Measurements from ENCODE around the gene SPINT2.

SPINT2 gene

DNA sequence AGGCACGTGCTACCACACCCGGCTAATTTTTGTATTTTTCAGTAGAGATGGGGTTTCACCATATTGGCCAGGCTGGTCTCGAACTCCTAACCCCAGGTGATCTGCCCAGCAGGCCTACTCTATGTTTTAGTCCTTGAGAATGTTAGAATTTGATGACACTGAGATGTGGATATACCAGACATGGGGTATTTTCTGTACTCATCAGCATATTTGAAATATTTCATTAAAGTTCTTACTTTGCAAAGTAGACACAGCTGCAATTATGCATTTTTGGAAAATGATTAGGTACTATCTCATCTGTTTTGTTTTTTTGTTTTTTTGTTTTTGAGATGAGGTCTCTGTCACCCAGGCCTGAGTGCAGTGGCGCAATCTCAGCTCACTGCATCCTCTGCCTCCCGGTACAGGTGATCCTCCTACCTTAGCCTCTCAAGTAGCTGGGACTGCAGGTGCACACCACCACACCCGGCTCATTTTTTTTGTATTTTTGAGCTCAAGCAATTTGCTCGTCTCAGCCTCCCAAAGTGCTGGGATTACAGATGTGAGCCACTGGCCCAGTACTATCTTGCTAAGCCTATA lies 12.7 kb downstream of the SPINT2 start:
- DNase-seq (ENCODE audit: insufficient read length), result no peak
- no peak for TF ChIP-seq TAF1 (IDR thresholded peaks at IDR 0.05; ENCODE audit: borderline replicate concordance, low read depth, low read length)
- no peak for TF ChIP-seq POLR2A (IDR thresholded peaks at IDR 0.05; ENCODE audit: low read depth, low read length)
- no peak for TF ChIP-seq POLR2AphosphoS5 (IDR thresholded peaks at IDR 0.05; ENCODE audit: low read depth, low read length)
- no peak for FAIRE-seq

DNA sequence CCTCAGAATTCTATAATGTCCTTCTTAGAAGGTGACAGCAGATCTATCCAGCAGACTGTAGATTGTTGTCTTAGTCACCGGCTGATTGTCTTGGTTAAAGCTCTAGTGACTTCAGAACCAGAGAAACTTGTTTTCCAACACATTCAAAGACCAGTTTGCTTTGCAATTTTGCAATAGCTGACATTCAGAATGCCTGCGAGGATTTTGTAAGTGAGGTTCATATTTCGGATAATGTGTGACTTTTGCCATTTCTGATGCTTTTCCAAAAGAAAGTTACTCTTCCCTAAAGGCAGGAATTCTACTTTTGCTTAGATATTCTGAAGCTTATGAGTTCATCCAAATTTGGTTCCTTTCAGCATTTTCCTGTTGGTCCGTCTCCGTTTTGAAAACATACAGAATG lies 13.2 kb downstream of the SPINT2 start:
- TF ChIP-seq POLR2A (IDR thresholded peaks at IDR 0.05; ENCODE audit: low read depth, low read length) (no peak), POLR2AphosphoS5 (IDR thresholded peaks at IDR 0.05; ENCODE audit: low read depth, low read length) (no peak), TAF1 (IDR thresholded peaks at IDR 0.05; ENCODE audit: borderline replicate concordance, low read depth, low read length) (no peak)
- no peak for DNase-seq (ENCODE audit: insufficient read length)
- no peak for FAIRE-seq

DNA sequence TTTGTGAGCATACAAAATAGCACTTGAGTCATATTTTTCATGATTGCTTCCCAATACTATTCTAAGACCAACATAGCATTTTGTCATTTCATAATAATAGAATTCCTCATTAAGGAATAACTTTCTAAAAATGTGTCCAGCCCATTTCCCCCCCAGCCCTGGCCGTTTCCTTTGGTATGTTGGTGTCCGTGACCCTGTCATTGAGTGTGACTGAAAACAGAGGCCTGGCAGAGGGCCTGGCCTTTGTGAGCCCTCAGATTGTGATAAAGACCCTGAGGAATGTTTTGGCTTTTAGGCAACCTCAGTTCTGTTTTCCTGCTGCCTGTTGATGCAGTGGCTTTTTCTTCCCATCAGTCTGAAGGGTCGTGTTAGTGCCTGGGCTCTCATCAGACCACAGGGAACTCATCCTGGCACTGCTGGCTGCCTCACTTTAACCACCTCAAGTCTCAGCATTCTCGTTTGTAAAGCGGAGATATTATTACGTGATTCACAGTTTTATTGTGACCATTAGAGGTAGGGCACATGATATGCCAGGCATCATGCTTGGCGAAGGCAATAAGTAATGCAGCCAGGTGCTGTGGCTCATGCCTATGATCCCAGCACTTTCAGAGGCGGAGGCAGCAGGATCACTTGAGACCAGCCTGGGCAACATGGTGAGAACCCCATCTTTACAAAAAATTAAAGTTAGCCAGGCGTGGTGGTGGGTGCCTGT lies 13.8 kb downstream of the SPINT2 start:
- TF ChIP-seq POLR2AphosphoS5 (IDR thresholded peaks at IDR 0.05; ENCODE audit: low read depth, low read length) (no peak), TAF1 (IDR thresholded peaks at IDR 0.05; ENCODE audit: borderline replicate concordance, low read depth, low read length) (no peak), POLR2A (IDR thresholded peaks at IDR 0.05; ENCODE audit: low read depth, low read length) (no peak)
- no peak for DNase-seq (ENCODE audit: insufficient read length)
- no peak for FAIRE-seq

DNA sequence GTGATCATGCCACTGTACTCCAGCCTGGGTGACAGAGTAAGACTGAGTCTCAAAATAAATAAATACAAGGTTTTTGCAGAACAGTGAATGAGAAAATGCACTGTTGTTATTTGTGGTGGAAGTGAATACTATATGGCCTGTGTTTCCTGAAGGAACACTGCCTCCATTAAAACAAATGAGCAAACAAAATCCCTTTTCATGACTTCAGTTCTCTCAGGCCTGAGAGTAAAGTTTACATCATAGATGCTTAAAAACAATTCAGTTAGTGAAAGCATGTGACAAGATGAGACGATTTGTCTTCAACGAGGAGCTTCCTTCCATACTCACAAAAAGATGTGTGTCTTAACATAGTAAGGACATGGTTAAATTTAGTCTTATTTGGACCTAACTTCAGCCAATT lies 14.4 kb downstream of the SPINT2 start:
- DNase-seq (ENCODE audit: insufficient read length) (no peak), FAIRE-seq (no peak)
- TF ChIP-seq POLR2A (IDR thresholded peaks at IDR 0.05; ENCODE audit: low read depth, low read length), result no peak
- no peak for TF ChIP-seq POLR2AphosphoS5 (IDR thresholded peaks at IDR 0.05; ENCODE audit: low read depth, low read length)
- no peak for TF ChIP-seq TAF1 (IDR thresholded peaks at IDR 0.05; ENCODE audit: borderline replicate concordance, low read depth, low read length)

DNA sequence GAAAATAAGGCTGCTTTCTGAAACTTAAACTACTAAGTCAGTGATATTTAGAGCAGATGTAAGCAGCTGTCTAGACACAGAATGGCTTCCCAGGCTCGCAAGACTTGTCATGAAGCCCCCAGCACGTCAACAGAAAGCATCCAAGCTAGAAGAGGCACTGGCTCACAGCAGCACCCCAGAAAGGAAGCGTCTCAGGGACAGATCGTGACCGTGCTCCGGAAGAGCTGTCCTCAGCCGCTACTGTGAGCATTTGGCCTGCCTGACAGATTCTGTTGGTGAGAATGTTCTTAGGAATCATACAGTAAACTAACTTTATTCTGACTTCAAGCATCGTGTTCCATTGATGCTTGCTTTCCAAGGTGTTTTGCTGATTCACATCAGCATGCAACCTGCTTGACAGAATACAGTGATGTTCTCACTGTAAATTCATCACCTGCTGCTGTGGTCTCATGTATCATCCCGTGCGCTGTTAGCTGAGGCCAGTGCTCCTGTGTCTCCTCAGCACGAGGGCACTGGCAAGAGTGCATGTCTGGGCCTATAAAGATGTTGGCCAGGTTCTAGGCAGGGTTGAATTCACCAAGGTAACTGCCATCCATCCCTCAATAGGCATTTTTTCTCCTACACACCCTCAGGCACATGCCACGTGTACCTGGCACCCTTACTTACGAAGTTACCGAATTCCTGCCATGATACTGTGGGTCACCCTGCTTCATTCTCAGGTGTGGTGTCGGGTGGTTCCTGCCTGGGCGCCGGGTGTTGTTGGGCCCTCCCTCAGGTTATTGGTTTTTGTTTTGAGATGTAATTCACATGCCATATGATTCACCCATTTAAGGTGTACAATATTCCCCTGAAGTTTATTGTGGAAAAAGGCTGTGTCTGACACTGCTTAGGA lies 15.9 kb downstream of the SPINT2 start:
- FAIRE-seq (no peak), DNase-seq (ENCODE audit: insufficient read length) (no peak)
- no peak for TF ChIP-seq POLR2AphosphoS5 (IDR thresholded peaks at IDR 0.05; ENCODE audit: low read depth, low read length)
- no peak for TF ChIP-seq POLR2A (IDR thresholded peaks at IDR 0.05; ENCODE audit: low read depth, low read length)
- no peak for TF ChIP-seq TAF1 (IDR thresholded peaks at IDR 0.05; ENCODE audit: borderline replicate concordance, low read depth, low read length)

DNA sequence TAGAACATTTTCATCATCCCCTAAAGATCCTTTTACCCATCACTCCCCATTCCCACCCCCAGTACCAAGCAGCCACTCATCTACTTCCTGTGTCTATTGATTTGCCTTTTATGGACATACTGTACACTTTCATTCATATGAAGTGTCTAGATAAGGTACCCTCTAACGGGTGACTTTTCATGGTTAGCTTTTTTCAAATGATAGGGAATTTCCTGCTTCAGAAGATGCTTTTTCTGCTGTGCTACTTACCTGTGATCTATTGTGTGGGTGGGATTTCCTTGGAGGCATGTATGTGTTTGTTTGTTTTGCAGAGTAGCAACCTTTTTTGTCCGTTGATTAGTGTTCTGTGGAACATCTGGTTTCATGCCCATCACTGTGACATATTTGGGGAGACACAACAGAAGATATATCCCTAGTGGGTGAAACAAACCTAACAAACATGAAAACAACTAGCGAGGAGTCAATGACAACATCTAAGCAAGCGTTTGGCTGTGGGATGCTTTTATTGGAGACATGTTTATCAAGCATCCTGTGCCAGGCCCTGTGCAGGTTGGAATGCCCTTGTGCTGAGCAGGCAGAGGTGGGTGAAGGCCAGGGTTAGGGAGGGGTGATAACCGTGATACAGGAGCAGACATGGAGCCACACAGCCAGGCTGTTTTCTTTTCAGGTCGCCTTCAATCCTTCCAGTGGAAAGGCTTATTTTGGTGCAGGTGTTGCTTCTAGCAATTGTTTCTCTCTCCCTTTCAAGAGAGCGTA lies 17.6 kb downstream of the SPINT2 start:
- TF ChIP-seq POLR2AphosphoS5 (IDR thresholded peaks at IDR 0.05; ENCODE audit: low read depth, low read length) (no peak), POLR2A (IDR thresholded peaks at IDR 0.05; ENCODE audit: low read depth, low read length) (no peak), TAF1 (IDR thresholded peaks at IDR 0.05; ENCODE audit: borderline replicate concordance, low read depth, low read length) (no peak)
- DNase-seq (ENCODE audit: insufficient read length) (no peak), FAIRE-seq (peak; percentile 76)

DNA sequence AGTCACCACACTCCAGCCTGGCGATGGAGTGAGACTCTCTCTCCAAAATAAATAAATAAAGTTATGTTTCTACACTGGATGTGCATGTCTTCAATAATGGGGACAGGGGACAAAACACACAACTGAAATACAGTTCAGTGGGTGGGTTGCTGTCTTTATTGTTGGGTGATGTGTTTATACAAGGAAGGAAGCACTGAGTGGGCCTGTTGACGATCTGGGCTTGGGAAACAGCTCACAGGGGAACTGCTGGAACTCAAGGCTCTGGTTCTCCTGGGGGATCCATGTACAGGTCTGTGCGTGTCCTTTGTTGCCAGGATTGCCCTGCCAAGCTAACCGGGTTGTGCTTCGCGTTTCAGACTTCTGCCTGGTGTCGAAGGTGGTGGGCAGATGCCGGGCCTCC lies 18.9 kb downstream of the SPINT2 start:
- no peak for FAIRE-seq
- TF ChIP-seq POLR2A (IDR thresholded peaks at IDR 0.05; ENCODE audit: low read depth, low read length) (no peak), TAF1 (IDR thresholded peaks at IDR 0.05; ENCODE audit: borderline replicate concordance, low read depth, low read length) (no peak), POLR2AphosphoS5 (IDR thresholded peaks at IDR 0.05; ENCODE audit: low read depth, low read length) (no peak)
- no peak for DNase-seq (ENCODE audit: insufficient read length)

DNA sequence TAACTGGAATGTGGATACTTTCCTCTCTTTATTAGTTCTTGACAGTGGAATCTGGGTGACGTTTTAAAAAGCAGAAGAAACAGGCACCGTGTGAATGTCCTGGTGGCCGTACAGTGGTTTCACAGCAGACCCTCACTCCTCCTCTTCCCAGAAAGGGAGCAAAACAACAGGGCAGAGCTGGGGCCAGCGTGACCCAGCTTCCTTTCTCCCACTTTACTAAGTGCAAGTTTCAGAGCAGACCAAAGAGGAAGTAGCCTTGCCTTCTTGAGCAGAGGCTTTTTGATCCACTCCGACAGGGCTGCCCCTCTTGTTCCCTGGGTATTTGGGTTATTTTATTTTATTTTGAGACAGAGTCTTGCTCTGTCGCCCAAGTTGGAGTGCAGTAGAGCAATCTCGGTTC lies 20.0 kb downstream of the SPINT2 start:
- FAIRE-seq (no peak), DNase-seq (ENCODE audit: insufficient read length) (no peak)
- TF ChIP-seq POLR2A (IDR thresholded peaks at IDR 0.05; ENCODE audit: low read depth, low read length), result no peak
- TF ChIP-seq POLR2AphosphoS5 (IDR thresholded peaks at IDR 0.05; ENCODE audit: low read depth, low read length), result no peak
- TF ChIP-seq TAF1 (IDR thresholded peaks at IDR 0.05; ENCODE audit: borderline replicate concordance, low read depth, low read length), result no peak

DNA sequence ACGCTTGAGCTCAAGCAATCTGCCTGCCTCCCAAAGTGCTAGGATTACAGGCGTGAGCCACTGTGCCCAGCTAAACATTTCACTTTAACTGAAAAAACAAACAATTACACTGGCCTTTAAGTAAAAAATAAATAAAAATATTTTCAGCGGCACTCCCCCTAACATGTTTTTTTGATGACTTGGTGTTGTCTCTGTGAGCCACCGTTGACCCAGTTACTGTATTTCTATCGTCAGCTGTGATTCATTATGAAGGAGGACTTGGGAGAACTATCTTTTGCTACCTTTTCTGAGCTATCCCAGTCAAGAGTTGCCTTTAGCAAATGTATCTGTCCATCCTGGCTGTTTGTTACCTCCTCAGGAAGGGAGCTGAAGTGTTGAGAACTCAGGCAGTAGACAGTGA lies 21.2 kb downstream of the SPINT2 start:
- FAIRE-seq (no peak), DNase-seq (ENCODE audit: insufficient read length) (no peak)
- TF ChIP-seq POLR2AphosphoS5 (IDR thresholded peaks at IDR 0.05; ENCODE audit: low read depth, low read length) (no peak), POLR2A (IDR thresholded peaks at IDR 0.05; ENCODE audit: low read depth, low read length) (no peak), TAF1 (IDR thresholded peaks at IDR 0.05; ENCODE audit: borderline replicate concordance, low read depth, low read length) (no peak)

DNA sequence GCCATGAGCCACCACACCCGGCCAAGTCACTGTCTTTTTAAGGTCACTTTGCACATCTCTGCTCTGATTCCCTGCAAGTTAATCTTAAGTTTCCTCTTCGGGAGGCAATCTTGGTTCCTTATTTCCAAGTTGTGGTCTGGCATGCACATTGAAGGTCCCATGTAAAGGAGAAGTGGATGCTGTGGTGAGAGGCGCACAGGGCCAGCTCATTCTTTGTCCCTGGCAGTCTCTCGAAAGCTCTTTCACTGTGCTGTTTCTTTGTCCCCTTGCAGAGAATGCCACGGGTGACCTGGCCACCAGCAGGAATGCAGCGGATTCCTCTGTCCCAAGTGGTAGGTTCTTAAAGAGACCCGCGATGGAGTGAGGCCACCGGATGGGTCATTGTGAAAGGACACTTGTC lies 23.2 kb downstream of the SPINT2 start:
- DNase-seq (ENCODE audit: insufficient read length) (no peak), FAIRE-seq (no peak)
- no peak for TF ChIP-seq POLR2A (IDR thresholded peaks at IDR 0.05; ENCODE audit: low read depth, low read length)
- no peak for TF ChIP-seq POLR2AphosphoS5 (IDR thresholded peaks at IDR 0.05; ENCODE audit: low read depth, low read length)
- no peak for TF ChIP-seq TAF1 (IDR thresholded peaks at IDR 0.05; ENCODE audit: borderline replicate concordance, low read depth, low read length)
